HepG2 (cell line): ENCODE results near the gene FSHR.

Experiments used
- EHMT2 ChIP-seq: fragments of 200-600 bp; sonication (generic); IDR thresholded peaks from 2 replicates; pipeline ENCODE4 v1.7.0; 2017; ENCODE audit warnings: antibody characterized with exemption, low read depth, low read length, borderline replicate concordance
- GTF2F1 ChIP-seq: fragments of 150-350 bp; IDR thresholded peaks from 2 replicates; pipeline ENCODE4 v1.6.1; 2014; ENCODE audit warnings: low read length
- NFYB ChIP-seq: sonication (generic); formaldehyde crosslinking; IDR thresholded peaks from 2 replicates; pipeline ENCODE4 v1.4.0; 2020; ENCODE audit warnings: missing genetic modification reagents
- REST ChIP-seq, 2 experiments: IDR thresholded peaks; 2 replicates each; pipeline ENCODE4 v1.6.1; 2011 to 2012; ENCODE audit warnings: low read length in 2 of 2, borderline replicate concordance in 1 of 2, low read depth in 1 of 2, mild to moderate bottlenecking in 1 of 2, moderate library complexity in 1 of 2
- SIN3B ChIP-seq: fragments of 150-350 bp; IDR thresholded peaks from 2 replicates; pipeline ENCODE4 v1.6.1; 2014; ENCODE audit warnings: low read length
- TGIF2 ChIP-seq: IDR thresholded peaks from 2 replicates; pipeline ENCODE4 v1.6.1; 2016; ENCODE audit warnings: control low read depth, missing compliant biosample characterization
- U2AF1 ChIP-seq: fragments of 200-400 bp; formaldehyde crosslinking; optimal IDR thresholded peaks from 2 replicates; pipeline ENCODE3; 2017; ENCODE audit warnings: mild to moderate bottlenecking, low read depth, low read length
- ZMYM2 ChIP-seq: sonication (generic); formaldehyde crosslinking; IDR thresholded peaks from 2 replicates; pipeline ENCODE4 v1.8.0; 2022; ENCODE audit warnings: mild to moderate bottlenecking, missing genetic modification reagents
- ZNF30 ChIP-seq: sonication (generic); formaldehyde crosslinking; IDR thresholded peaks from 2 replicates; pipeline ENCODE4 v1.5.0; 2020; ENCODE audit warnings: mild to moderate bottlenecking, missing genetic modification reagents
- ZNF343 ChIP-seq: sonication (generic); formaldehyde crosslinking; IDR thresholded peaks from 2 replicates; pipeline ENCODE4 v1.4.0; 2020; ENCODE audit warnings: mild to moderate bottlenecking, missing genetic modification reagents
- ZNF780A ChIP-seq: sonication (generic); formaldehyde crosslinking; IDR thresholded peaks from 2 replicates; pipeline ENCODE4 v1.8.0; 2022; ENCODE audit warnings: mild to moderate bottlenecking, missing genetic modification reagents, moderate library complexity
- ZNF816 ChIP-seq: sonication (generic); formaldehyde crosslinking; IDR thresholded peaks from 2 replicates; pipeline ENCODE4 v1.8.0; 2022; ENCODE audit warnings: missing genetic modification reagents, mild to moderate bottlenecking, borderline replicate concordance

GRCh38 chr2:49108436-49108835 lies 45.9 kb downstream of the FSHR start:
- TF ChIP-seq ZNF343 (CRISPR knock-in tag) (no peak), GTF2F1 (no peak), ZMYM2 (CRISPR knock-in tag) (no peak), SIN3B (no peak), U2AF1 (no peak), TGIF2 (CRISPR knock-in tag) (no peak), ZNF780A (CRISPR knock-in tag) (no peak), EHMT2 (no peak), ZNF816 (CRISPR knock-in tag) (no peak), ZNF30 (CRISPR knock-in tag) (no peak), NFYB (CRISPR knock-in tag) (no peak), REST (IDR thresholded peaks at IDR 0.05; ENCODE audit: borderline replicate concordance in 1 of 2, low read depth in 1 of 2, low read length in 2 of 2) (no peak)
